Esophagus muscularis mucosa (tissue), 3 donors: Measurements from ENCODE around the gene ARPC2.

Source experiments
- POLR2A ChIP-seq: fragments of 450-650 bp; IDR thresholded peaks from one replicate; pipeline ENCODE4 v1.6.1; 2017; ENCODE audit warnings: antibody characterized with exemption, moderate library complexity, mild to moderate bottlenecking, low read depth
- TF ChIP-seq, protein P1 (sequence below), 3 experiments: fragments of 200-600 bp in 2 of 3; fragments of 450-650 bp in 1 of 3; sonication (generic) in 2 of 3; IDR thresholded peaks; one replicate each; pipeline ENCODE4 v1.5.1; 2017 to 2019; ENCODE audit warnings: antibody characterized with exemption in 3 of 3, mild to moderate bottlenecking in 2 of 3, moderate library complexity in 1 of 3

DNA sequence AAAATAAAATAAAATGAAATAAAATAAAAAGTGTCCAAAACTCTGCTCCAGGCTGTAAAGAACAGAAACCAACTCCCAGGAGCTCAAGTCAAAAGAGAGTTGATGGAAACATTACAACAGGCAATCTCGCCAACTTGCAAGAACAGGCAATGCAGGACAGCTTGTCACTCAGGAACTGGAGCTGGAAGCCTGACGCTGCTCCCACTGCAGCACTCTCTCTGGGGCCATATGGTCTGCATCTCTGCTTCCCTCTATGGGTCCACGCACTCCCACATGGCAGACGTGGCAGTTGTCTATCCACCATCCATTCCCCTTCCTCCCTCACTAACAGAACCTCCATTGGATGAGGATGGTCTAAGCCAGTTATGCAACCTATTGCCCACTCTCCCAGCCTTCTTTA lies 23.3 kb upstream of the ARPC2 start:
- TF ChIP-seq, protein P1, sequence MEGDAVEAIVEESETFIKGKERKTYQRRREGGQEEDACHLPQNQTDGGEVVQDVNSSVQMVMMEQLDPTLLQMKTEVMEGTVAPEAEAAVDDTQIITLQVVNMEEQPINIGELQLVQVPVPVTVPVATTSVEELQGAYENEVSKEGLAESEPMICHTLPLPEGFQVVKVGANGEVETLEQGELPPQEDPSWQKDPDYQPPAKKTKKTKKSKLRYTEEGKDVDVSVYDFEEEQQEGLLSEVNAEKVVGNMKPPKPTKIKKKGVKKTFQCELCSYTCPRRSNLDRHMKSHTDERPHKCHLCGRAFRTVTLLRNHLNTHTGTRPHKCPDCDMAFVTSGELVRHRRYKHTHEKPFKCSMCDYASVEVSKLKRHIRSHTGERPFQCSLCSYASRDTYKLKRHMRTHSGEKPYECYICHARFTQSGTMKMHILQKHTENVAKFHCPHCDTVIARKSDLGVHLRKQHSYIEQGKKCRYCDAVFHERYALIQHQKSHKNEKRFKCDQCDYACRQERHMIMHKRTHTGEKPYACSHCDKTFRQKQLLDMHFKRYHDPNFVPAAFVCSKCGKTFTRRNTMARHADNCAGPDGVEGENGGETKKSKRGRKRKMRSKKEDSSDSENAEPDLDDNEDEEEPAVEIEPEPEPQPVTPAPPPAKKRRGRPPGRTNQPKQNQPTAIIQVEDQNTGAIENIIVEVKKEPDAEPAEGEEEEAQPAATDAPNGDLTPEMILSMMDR (IDR thresholded peaks at IDR 0.05): no peak
- TF ChIP-seq POLR2A: no peak
